Panc1 (cell line): ENCODE measurements around the gene ETHE1. TPM values are rescaled to one million over a fixed set of nuclear protein-coding genes. Genes with fewer than 3 reads are reported as not detected.

Experiments
- ATAC-seq: fragments of 200-7000 bp; cut with Tn5 transposase; 2 replicates; pipeline ENCODE4 v1.9.1; 2020; ENCODE audit warnings: mild to moderate bottlenecking, moderate library complexity
- BruUV-seq: library from RNA; stranded (reverse); fragments of 400-500 nt; replicated peaks from 2 replicates; lab custom pipeline; 2021; lab: Mats Ljungman, UMichigan
- CTCF ChIA-PET: fragments of 300-600 bp; sonication (Branson Sonifier 250); formaldehyde crosslinking; loops from one replicate; lab custom pipeline; 2022; ENCODE audit warnings: antibody characterized with exemption; lab: Charles Lee
- POLR2A ChIA-PET: fragments of 300-600 bp; sonication (Branson Sonifier 250); formaldehyde crosslinking; loops from one replicate; lab custom pipeline; 2022; ENCODE audit warnings: antibody characterized with exemption; lab: Charles Lee
- DNase-seq: peaks from one replicate; pipeline ENCODE4 v3.0.0-alpha.2; 2010; ENCODE audit warnings: low read depth, low spot score
- H3K27ac ChIP-seq: 2 replicates; pipeline ENCODE4 v1.5.1; 2011; ENCODE audit warnings: mild to moderate bottlenecking, low read length, inconsistent platforms
- H3K27me3 ChIP-seq: fragments of 200-500 bp; sonication (Bioruptor generic); 2 replicates; pipeline ENCODE4 v1.6.0; 2014; ENCODE audit warnings: low read length, inconsistent platforms; ENCODE audit not compliant: control insufficient read depth, insufficient read depth
- H3K36me3 ChIP-seq: fragments of 200-500 bp; sonication (Bioruptor generic); 2 replicates; pipeline ENCODE4 v1.5.1; 2014; ENCODE audit warnings: inconsistent platforms, mild to moderate bottlenecking, low read length, moderate library complexity; ENCODE audit not compliant: control insufficient read depth, insufficient read depth
- H3K4me1 ChIP-seq: 2 replicates; pipeline ENCODE4 v1.5.1; 2011; ENCODE audit warnings: inconsistent platforms, mild to moderate bottlenecking, low read length, moderate library complexity; ENCODE audit not compliant: control insufficient read depth, insufficient read depth
- H3K4me3 ChIP-seq, 2 experiments: 2 replicates each; pipeline ENCODE4 v1.5.1; 2011 to 2012; ENCODE audit warnings: low read depth in 2 of 2, low read length in 2 of 2, mild to moderate bottlenecking in 2 of 2, inconsistent platforms in 1 of 2, moderate library complexity in 1 of 2
- H3K9me3 ChIP-seq: fragments of 200-500 bp; sonication (Bioruptor generic); 2 replicates; pipeline ENCODE4 v1.5.1; 2014; ENCODE audit warnings: low read depth, mild to moderate bottlenecking, inconsistent platforms, low read length, moderate library complexity; ENCODE audit not compliant: control insufficient read depth, insufficient read depth
- POLR2AphosphoS5 ChIP-seq: IDR thresholded peaks from 2 replicates; pipeline ENCODE4 v1.6.1; 2012; ENCODE audit warnings: mild to moderate bottlenecking, low read depth, low read length, moderate library complexity
- SIN3A ChIP-seq: IDR thresholded peaks from 2 replicates; pipeline ENCODE4 v1.6.1; 2012; ENCODE audit warnings: low read depth, mild to moderate bottlenecking, low read length, moderate library complexity, borderline replicate concordance; ENCODE audit not compliant: insufficient read depth
- TCF7L2 ChIP-seq: IDR thresholded peaks from 2 replicates; pipeline ENCODE4 v1.6.1; 2011; ENCODE audit warnings: mild to moderate bottlenecking, low read depth, low read length, inconsistent platforms
- in situ Hi-C: cut with HindIII; loops from 2 replicates; pipeline ENCODE4 v1.10.0; 2016; ENCODE audit warnings: low sequenced_read_pairs, low pct_unique_long_range_greater_than_20kb
- intact Hi-C: fragments of 100-400 bp; cut with micrococcal nuclease; formaldehyde crosslinking; loops from one replicate; pipeline ENCODE4 v1.10.0; 2022; ENCODE audit not compliant: unreplicated experiment
- total RNA-seq: library from RNA; stranded (reverse); gene quantifications from one replicate; pipeline ENCODE4 v1.2.1, GENCODE V29; 2021; ENCODE audit not compliant: unreplicated experiment
- TF ChIP-seq, protein P1 (sequence below), 2 experiments: IDR thresholded peaks; 2 replicates each; pipeline ENCODE4 v1.6.1; 2011 to 2012; ENCODE audit warnings: low read depth in 2 of 2, control low read depth in 1 of 2, low read length in 1 of 2, mild to moderate bottlenecking in 1 of 2, moderate library complexity in 1 of 2; ENCODE audit not compliant: insufficient read depth in 1 of 2
- TF ChIP-seq, protein P2 (sequence below): fragments of 450-650 bp; IDR thresholded peaks from 2 replicates; pipeline ENCODE4 v1.5.1; 2017; ENCODE audit warnings: mild to moderate bottlenecking

ETHE1 gene
- total RNA-seq, 1 experiment from 2014 or later, result 15.6 TPM

- H3K36me3 ChIP-seq, result no peaks in the 10 kb centered on the region
- no peak overlapping the region; the same call in 1 of the 2 replicates for H3K27ac ChIP-seq
- peaks cover 3% of the 10 kb centered on the region; the same call in 1 of the 2 replicates for H3K4me1 ChIP-seq
- POLR2A ChIA-PET, result interaction anchor here (0.9 kb wide), 1 partner anchor 10 kb away, joined by 3 read pairs; no protein-coding TSS in a partner anchor
- DNase-seq (no peak), ATAC-seq (peak; percentile 71)
- intact Hi-C loops, result no loop called here
- H3K9me3 ChIP-seq, result no peaks in the 10 kb centered on the region
- TF ChIP-seq POLR2AphosphoS5, result no peak
- TF ChIP-seq, protein P1, sequence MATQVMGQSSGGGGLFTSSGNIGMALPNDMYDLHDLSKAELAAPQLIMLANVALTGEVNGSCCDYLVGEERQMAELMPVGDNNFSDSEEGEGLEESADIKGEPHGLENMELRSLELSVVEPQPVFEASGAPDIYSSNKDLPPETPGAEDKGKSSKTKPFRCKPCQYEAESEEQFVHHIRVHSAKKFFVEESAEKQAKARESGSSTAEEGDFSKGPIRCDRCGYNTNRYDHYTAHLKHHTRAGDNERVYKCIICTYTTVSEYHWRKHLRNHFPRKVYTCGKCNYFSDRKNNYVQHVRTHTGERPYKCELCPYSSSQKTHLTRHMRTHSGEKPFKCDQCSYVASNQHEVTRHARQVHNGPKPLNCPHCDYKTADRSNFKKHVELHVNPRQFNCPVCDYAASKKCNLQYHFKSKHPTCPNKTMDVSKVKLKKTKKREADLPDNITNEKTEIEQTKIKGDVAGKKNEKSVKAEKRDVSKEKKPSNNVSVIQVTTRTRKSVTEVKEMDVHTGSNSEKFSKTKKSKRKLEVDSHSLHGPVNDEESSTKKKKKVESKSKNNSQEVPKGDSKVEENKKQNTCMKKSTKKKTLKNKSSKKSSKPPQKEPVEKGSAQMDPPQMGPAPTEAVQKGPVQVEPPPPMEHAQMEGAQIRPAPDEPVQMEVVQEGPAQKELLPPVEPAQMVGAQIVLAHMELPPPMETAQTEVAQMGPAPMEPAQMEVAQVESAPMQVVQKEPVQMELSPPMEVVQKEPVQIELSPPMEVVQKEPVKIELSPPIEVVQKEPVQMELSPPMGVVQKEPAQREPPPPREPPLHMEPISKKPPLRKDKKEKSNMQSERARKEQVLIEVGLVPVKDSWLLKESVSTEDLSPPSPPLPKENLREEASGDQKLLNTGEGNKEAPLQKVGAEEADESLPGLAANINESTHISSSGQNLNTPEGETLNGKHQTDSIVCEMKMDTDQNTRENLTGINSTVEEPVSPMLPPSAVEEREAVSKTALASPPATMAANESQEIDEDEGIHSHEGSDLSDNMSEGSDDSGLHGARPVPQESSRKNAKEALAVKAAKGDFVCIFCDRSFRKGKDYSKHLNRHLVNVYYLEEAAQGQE (IDR thresholded peaks at IDR 0.05; ENCODE audit: insufficient read depth in 1 of 2, low read depth in 2 of 2, low read length in 1 of 2), result no peak
- TF ChIP-seq, protein P2, sequence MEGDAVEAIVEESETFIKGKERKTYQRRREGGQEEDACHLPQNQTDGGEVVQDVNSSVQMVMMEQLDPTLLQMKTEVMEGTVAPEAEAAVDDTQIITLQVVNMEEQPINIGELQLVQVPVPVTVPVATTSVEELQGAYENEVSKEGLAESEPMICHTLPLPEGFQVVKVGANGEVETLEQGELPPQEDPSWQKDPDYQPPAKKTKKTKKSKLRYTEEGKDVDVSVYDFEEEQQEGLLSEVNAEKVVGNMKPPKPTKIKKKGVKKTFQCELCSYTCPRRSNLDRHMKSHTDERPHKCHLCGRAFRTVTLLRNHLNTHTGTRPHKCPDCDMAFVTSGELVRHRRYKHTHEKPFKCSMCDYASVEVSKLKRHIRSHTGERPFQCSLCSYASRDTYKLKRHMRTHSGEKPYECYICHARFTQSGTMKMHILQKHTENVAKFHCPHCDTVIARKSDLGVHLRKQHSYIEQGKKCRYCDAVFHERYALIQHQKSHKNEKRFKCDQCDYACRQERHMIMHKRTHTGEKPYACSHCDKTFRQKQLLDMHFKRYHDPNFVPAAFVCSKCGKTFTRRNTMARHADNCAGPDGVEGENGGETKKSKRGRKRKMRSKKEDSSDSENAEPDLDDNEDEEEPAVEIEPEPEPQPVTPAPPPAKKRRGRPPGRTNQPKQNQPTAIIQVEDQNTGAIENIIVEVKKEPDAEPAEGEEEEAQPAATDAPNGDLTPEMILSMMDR, result no peak
- no peak for TF ChIP-seq SIN3A
- TF ChIP-seq TCF7L2, result no peak
- CTCF ChIA-PET, result interaction anchor here (0.6 to 1.4 kb wide), 3 partner anchors 17 to 56 kb away, joined by 3 to 9 read pairs (median 3); no protein-coding TSS in a partner anchor
- no peaks in the 10 kb centered on the region for H3K27me3 ChIP-seq
- in situ Hi-C loops, result no loop called here
- BruUV-seq, result no TSS peak
- H3K4me3 ChIP-seq, result peak overlapping the region; percentile 57 to 72
These were observed 62.7 kb downstream of the ETHE1 start for GRCh38 chr19:43464134-43464775.

DNA sequence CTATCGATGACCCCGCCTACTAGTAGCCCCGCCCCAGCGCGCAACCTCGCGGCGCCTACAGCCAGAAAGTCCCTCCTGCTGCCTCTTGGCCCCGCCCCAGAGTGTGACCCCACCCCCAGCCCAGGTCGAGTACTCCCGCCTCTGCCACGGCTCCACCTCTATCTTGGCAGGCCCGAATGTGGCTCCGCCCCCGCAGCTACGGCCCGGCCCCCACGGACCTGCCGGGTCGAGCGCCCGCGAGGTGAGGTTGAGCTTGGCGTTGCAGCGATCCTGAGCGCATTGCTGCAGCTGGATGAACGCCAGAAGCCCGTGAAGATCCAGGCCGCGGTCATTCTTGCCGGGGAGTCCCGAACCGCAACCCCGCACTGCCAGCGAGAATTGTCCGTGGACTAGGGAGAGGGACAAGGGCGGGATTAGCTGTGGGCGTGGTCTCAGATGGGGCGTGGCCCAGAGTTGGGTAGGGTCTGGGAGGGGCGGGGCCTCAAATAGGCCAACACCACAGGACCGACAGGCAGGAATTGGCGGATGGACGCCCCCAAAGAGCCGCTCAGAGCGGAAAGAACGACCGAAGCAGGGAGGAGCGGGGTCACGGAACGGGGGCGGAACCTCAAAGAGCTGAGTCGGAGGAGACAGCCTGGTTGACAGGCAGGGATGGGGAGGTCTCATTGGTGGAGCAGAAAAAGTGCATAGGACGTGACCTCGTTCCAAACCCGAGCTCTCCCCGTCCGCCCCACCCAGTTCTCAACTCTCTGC, 63.4 kb downstream of the ETHE1 start:
- in situ Hi-C loops, result no loop called here
- POLR2A ChIA-PET, result interaction anchor here (0.7 to 0.9 kb wide), 2 partner anchors 11 to 852 kb away, joined by 3 to 25 read pairs; no protein-coding TSS in a partner anchor

More for the DNA sequence above, 63.4 kb downstream of the ETHE1 start:
- TF ChIP-seq POLR2AphosphoS5, result no peak
- TF ChIP-seq, protein P2, result no peak
- BruUV-seq, result no TSS peak
- intact Hi-C loops, result no loop called here
- Histone ChIP-seq H3K27me3 (no peaks in the 10 kb centered on the region), H3K36me3 (no peaks in the 10 kb centered on the region), H3K9me3 (no peaks in the 10 kb centered on the region), H3K4me1 (peaks cover 3% of the 10 kb centered on the region; the same call in 1 of the 2 replicates), H3K4me3 (peak overlapping the region; percentile 57 to 72), H3K27ac (no peak overlapping the region; the same call in 1 of the 2 replicates)
- ATAC-seq (peak; percentile 95), DNase-seq (no peak)
- CTCF ChIA-PET, result interaction anchor here (0.6 to 1.4 kb wide), 4 partner anchors 16 to 57 kb away, joined by 3 to 12 read pairs (median 6); no protein-coding TSS in a partner anchor
